Keratinocyte (primary cell): ENCODE data around the gene MDGA2. TPM values are rescaled to one million over a fixed set of nuclear protein-coding genes. Genes with fewer than 3 reads are reported as not detected.

Source experiments
- DNase-seq: peaks from one replicate; pipeline ENCODE4 v3.0.0-alpha.2; 2011; ENCODE audit warnings: low read depth, missing footprints, low spot score
- FAIRE-seq: peaks from 2 replicates; lab custom pipeline; 2011; peaks lifted over from hg19 to GRCh38; lab: Jason Lieb, UNC
- H2AFZ ChIP-seq: 2 replicates; pipeline ENCODE4 v1.6.0; 2012; ENCODE audit warnings: low read length, control low read depth, inconsistent platforms; ENCODE audit not compliant: control insufficient read depth
- H3K27ac ChIP-seq: 2 replicates; pipeline ENCODE4 v1.5.1; 2011; ENCODE audit warnings: low read length; ENCODE audit not compliant: control insufficient read depth, insufficient read depth
- H3K27me3 ChIP-seq: 3 replicates; pipeline ENCODE4 v1.6.0; 2011; ENCODE audit warnings: low read length; ENCODE audit not compliant: control insufficient read depth, insufficient read depth; ENCODE audit errors: extremely low read depth
- H3K36me3 ChIP-seq, 2 experiments: 2 replicates in 1 of 2; 3 replicates in 1 of 2; pipeline ENCODE4 v1.5.1; 2011; ENCODE audit warnings: low read length in 2 of 2, mild to moderate bottlenecking in 1 of 2; ENCODE audit not compliant: control insufficient read depth in 2 of 2, insufficient read depth in 2 of 2; ENCODE audit errors: extremely low read depth in 1 of 2
- H3K4me1 ChIP-seq: 3 replicates; pipeline ENCODE4 v1.5.1; 2011; ENCODE audit warnings: low read length; ENCODE audit not compliant: control insufficient read depth, insufficient read depth; ENCODE audit errors: extremely low read depth
- H3K4me2 ChIP-seq: 3 replicates; pipeline ENCODE4 v1.6.0; 2011; ENCODE audit warnings: low read depth, low read length; ENCODE audit not compliant: control insufficient read depth, insufficient read depth; ENCODE audit errors: extremely low read depth
- H3K4me3 ChIP-seq, 3 experiments: fragments of 200-600 bp in 1 of 3; sonication (generic) in 1 of 3; 2 replicates in 2 of 3; 3 replicates in 1 of 3; pipeline ENCODE4 v1.5.1; 2011 to 2016; ENCODE audit warnings: low read length in 3 of 3, mild to moderate bottlenecking in 3 of 3, control low read depth in 2 of 3, inconsistent platforms in 1 of 3, low read depth in 1 of 3, mixed read lengths in 1 of 3, mixed run types in 1 of 3, moderate library complexity in 1 of 3; ENCODE audit not compliant: control insufficient read depth in 2 of 3, insufficient read depth in 2 of 3; ENCODE audit errors: extremely low read depth in 1 of 3
- H3K79me2 ChIP-seq: 2 replicates; pipeline ENCODE4 v1.6.0; 2012; ENCODE audit warnings: low read length; ENCODE audit not compliant: control insufficient read depth, insufficient read depth
- H3K9ac ChIP-seq: 3 replicates; pipeline ENCODE4 v1.6.0; 2011; ENCODE audit warnings: low read length; ENCODE audit not compliant: control insufficient read depth, insufficient read depth; ENCODE audit errors: extremely low read depth
- H3K9me1 ChIP-seq: 3 replicates; pipeline ENCODE4 v1.6.0; 2011; ENCODE audit warnings: low read length; ENCODE audit not compliant: control insufficient read depth, insufficient read depth; ENCODE audit errors: extremely low read depth
- H3K9me3 ChIP-seq: 2 replicates; pipeline ENCODE4 v1.5.1; 2012; ENCODE audit warnings: low read depth, low read length; ENCODE audit not compliant: control insufficient read depth
- H4K20me1 ChIP-seq: 3 replicates; pipeline ENCODE4 v1.6.0; 2011; ENCODE audit warnings: low read length; ENCODE audit not compliant: control insufficient read depth, insufficient read depth; ENCODE audit errors: extremely low read depth
- CTCF ChIP-seq, 3 experiments: IDR thresholded peaks in 1 of 3; conservative IDR thresholded peaks in 1 of 3; optimal IDR thresholded peaks in 1 of 3; 2 replicates in 2 of 3; 3 replicates in 1 of 3; pipeline versions ENCODE3 to v1.5.1; 2011; ENCODE audit warnings: low read length in 3 of 3, mild to moderate bottlenecking in 3 of 3, moderate library complexity in 2 of 3, control low read depth in 1 of 3, inconsistent platforms in 1 of 3; ENCODE audit not compliant: insufficient read depth in 2 of 3; ENCODE audit errors: extremely low read depth in 1 of 3
- EZH2 ChIP-seq: IDR thresholded peaks from one replicate; pipeline ENCODE4 v1.6.1; 2012; ENCODE audit warnings: inconsistent platforms, mild to moderate bottlenecking, low read length, moderate library complexity
- dilution Hi-C: fragments of 300-500 bp; cut with MboI; formaldehyde crosslinking; loops from one replicate; pipeline ENCODE4 v1.7.0; 2020; ENCODE audit warnings: low sequenced_read_pairs; ENCODE audit not compliant: extremely low pct_ligation_motif_present
- polyA plus RNA-seq, 5 experiments: library from polyadenylated mRNA; depleted of rRNA in 3 of 5; stranded (reverse) in 3 of 5; stranded (forward) in 1 of 5; unstranded in 1 of 5; fragments of >200 nt; gene quantifications; 1 replicate in 1 of 5; 2 replicates in 3 of 5; 3 replicates in 1 of 5; pipeline versions ENCODE4 v1.2.1 to v1.2.3, GENCODE V29; 2011 to 2012; ENCODE audit warnings: missing spikeins in 2 of 5, low read depth in 1 of 5, low replicate concordance in 1 of 5

MDGA2 gene
- polyA plus RNA-seq, 1 donor (not counting 4 experiments of a cell fraction or from before 2014, with no cell fraction given), result not detected

- no peak overlapping the region for H3K4me2 ChIP-seq
- H3K9me3 ChIP-seq, result no peaks in the 10 kb centered on the region
- FAIRE-seq, result no peak
- H3K4me1 ChIP-seq, result no peaks in the 10 kb centered on the region
- no peak overlapping the region for H2AFZ ChIP-seq
- H3K79me2 ChIP-seq, result no peaks in the 10 kb centered on the region
- H3K36me3 ChIP-seq, result no peaks in the 10 kb centered on the region
- no peak for TF ChIP-seq CTCF (optimal IDR thresholded peaks at IDR 0.05 in 1 of 3, IDR thresholded peaks at IDR 0.05 in 1 of 3, conservative IDR thresholded peaks at IDR 0.05 in 1 of 3; ENCODE audit: extremely low read depth in 1 of 3, insufficient read depth in 2 of 3, low read length in 3 of 3)
- TF ChIP-seq EZH2, result no peak
- dilution Hi-C loops, result no loop called here
- no peak overlapping the region for H3K9ac ChIP-seq
- no peaks in the 10 kb centered on the region for H4K20me1 ChIP-seq
- no peak overlapping the region for H3K4me3 ChIP-seq
- no peaks in the 10 kb centered on the region for H3K27me3 ChIP-seq
- no peaks in the 10 kb centered on the region for H3K9me1 ChIP-seq
- H3K27ac ChIP-seq, result no peak overlapping the region
- no peak for DNase-seq
These were observed 689.6 kb downstream of the MDGA2 start for GRCh38 chr14:46985529-46986380.

- Histone ChIP-seq H3K36me3 (no peaks in the 10 kb centered on the region), H3K4me3 (no peak overlapping the region), H3K4me1 (no peaks in the 10 kb centered on the region), H3K27me3 (no peaks in the 10 kb centered on the region), H3K9me3 (no peaks in the 10 kb centered on the region), H3K9me1 (no peaks in the 10 kb centered on the region), H3K9ac (no peak overlapping the region), H4K20me1 (no peaks in the 10 kb centered on the region), H3K79me2 (no peaks in the 10 kb centered on the region), H3K4me2 (no peak overlapping the region), H2AFZ (no peak overlapping the region), H3K27ac (no peak overlapping the region)
- no peak for TF ChIP-seq CTCF (optimal IDR thresholded peaks at IDR 0.05 in 1 of 3, IDR thresholded peaks at IDR 0.05 in 1 of 3, conservative IDR thresholded peaks at IDR 0.05 in 1 of 3; ENCODE audit: extremely low read depth in 1 of 3, insufficient read depth in 2 of 3, low read length in 3 of 3)
- TF ChIP-seq EZH2, result no peak
- DNase-seq (no peak), FAIRE-seq (no peak)
- dilution Hi-C loops, result no loop called here
These were observed 702.1 kb downstream of the MDGA2 start for GRCh38 chr14:46973295-46973694.
